Measurements from ENCODE around the gene MIA. TPM values are rescaled to one million over a fixed set of nuclear protein-coding genes. Genes with fewer than 3 reads are reported as not detected.
"Not testable (repeated sequence)": the region's sequence is repeated elsewhere in the genome, so short reads cannot be mapped to it uniquely, and the experiment has no call there.

Gene MIA
- total RNA-seq, 3 donors from 2014 or later: 5.6 to 47.3 TPM; not detected in 1

- not testable (repeated sequence) for H3K4me1 ChIP-seq; H3K9me3 ChIP-seq; DNase-seq (ENCODE audit: low spot score in 2 of 2); H3K27me3 ChIP-seq; H3K36me3 ChIP-seq
- intact Hi-C loops (cut with DNase I; ENCODE audit: low total_unique reads): loop anchor here (10.0 kb wide), 1 partner anchor 154 kb away; no protein-coding TSS in a partner anchor
- peak overlapping the region; percentile 4 to 50 (median 15) for H3K4me3 ChIP-seq
- peak overlapping the region; percentile 61 to 62 for H3K27ac ChIP-seq
- TF ChIP-seq POLR2AphosphoS5 (IDR thresholded peaks at IDR 0.05): peak in 1 of 3 donors; percentile 38
These were observed 43.4 kb downstream of the MIA start for GRCh38 chr19:40818480-40819399.

GRCh38 chr19:40819479-40820234 is 44.3 kb downstream of the MIA start:
- H3K4me1 ChIP-seq; H3K4me3 ChIP-seq; DNase-seq (ENCODE audit: low spot score in 2 of 2); H3K27me3 ChIP-seq; H3K9me3 ChIP-seq; H3K36me3 ChIP-seq: not testable (repeated sequence)
- peak; percentile 75 to 95 (median 86) for TF ChIP-seq CTCF (IDR thresholded peaks at IDR 0.05)
- peak overlapping the region; percentile 61 to 62 for H3K27ac ChIP-seq
- intact Hi-C loops (cut with DNase I; ENCODE audit: low total_unique reads): loop anchor here (10.0 kb wide), 1 partner anchor 155 kb away; no protein-coding TSS in a partner anchor

- H3K9me3 ChIP-seq: no peaks in the 10 kb centered on the region
- H3K27ac ChIP-seq: no peak overlapping the region
- H3K27me3 ChIP-seq: no peaks in the 10 kb centered on the region
- DNase-seq (ENCODE audit: low spot score in 2 of 2): no peak
- no peaks in the 10 kb centered on the region for H3K4me1 ChIP-seq
- no peaks in the 10 kb centered on the region for H3K36me3 ChIP-seq
- TF ChIP-seq POLR2AphosphoS5 (IDR thresholded peaks at IDR 0.05) (no peak), CTCF (IDR thresholded peaks at IDR 0.05) (no peak), POLR2A (IDR thresholded peaks at IDR 0.05) (no peak)
- intact Hi-C loops (cut with DNase I; ENCODE audit: low total_unique reads): no loop called here
- H3K4me3 ChIP-seq: no peak overlapping the region
These were observed 46.8 kb downstream of the MIA start for GRCh38 chr19:40822161-40822560.

- DNase-seq (ENCODE audit: low spot score in 2 of 2); H3K27me3 ChIP-seq; H3K4me1 ChIP-seq; H3K27ac ChIP-seq; H3K4me3 ChIP-seq; H3K9me3 ChIP-seq; H3K36me3 ChIP-seq; intact Hi-C loops (cut with DNase I; ENCODE audit: low total_unique reads): not testable (repeated sequence)
These were observed 47.6 kb downstream of the MIA start for GRCh38 chr19:40822704-40823553.

- DNase-seq (ENCODE audit: low spot score in 2 of 2); H3K27me3 ChIP-seq; H3K27ac ChIP-seq; H3K9me3 ChIP-seq; intact Hi-C loops (cut with DNase I; ENCODE audit: low total_unique reads); H3K4me1 ChIP-seq; H3K4me3 ChIP-seq; H3K36me3 ChIP-seq: not testable (repeated sequence)
These were observed 49.6 kb downstream of the MIA start for GRCh38 chr19:40824916-40825315.

GRCh38 chr19:40825460-40826095 is 50.3 kb downstream of the MIA start:
- H3K27ac ChIP-seq; H3K4me3 ChIP-seq; intact Hi-C loops (cut with DNase I; ENCODE audit: low total_unique reads); H3K4me1 ChIP-seq; DNase-seq (ENCODE audit: low spot score in 2 of 2); H3K36me3 ChIP-seq; H3K9me3 ChIP-seq; H3K27me3 ChIP-seq: not testable (repeated sequence)

GRCh38 chr19:40826312-40826698 is 51.0 kb downstream of the MIA start:
- H3K4me3 ChIP-seq; H3K36me3 ChIP-seq; DNase-seq (ENCODE audit: low spot score in 2 of 2); intact Hi-C loops (cut with DNase I; ENCODE audit: low total_unique reads); H3K27me3 ChIP-seq; H3K4me1 ChIP-seq; H3K27ac ChIP-seq; H3K9me3 ChIP-seq: not testable (repeated sequence)

GRCh38 chr19:40826699-40827385 is 51.5 kb downstream of the MIA start:
- H3K36me3 ChIP-seq; H3K4me3 ChIP-seq; H3K9me3 ChIP-seq; H3K27me3 ChIP-seq; H3K27ac ChIP-seq; intact Hi-C loops (cut with DNase I; ENCODE audit: low total_unique reads); DNase-seq (ENCODE audit: low spot score in 2 of 2); H3K4me1 ChIP-seq: not testable (repeated sequence)

All from breast epithelium (tissue), 4 donors.